Right forelimb (tissue), 1 donor: ENCODE data around the gene TMEM106B.
"Not testable (repeated sequence)": the region's sequence is repeated elsewhere in the genome, so short reads cannot be mapped to it uniquely, and the experiment has no call there.

Experiments used
- DNase-seq: peaks from one replicate; pipeline ENCODE4 v3.0.0-alpha.2; 2018

The TMEM106B gene

GRCh38 chr7:12211054-12211710 is at the start of gene TMEM106B:
Gene TMEM106B, plus strand, starts transcription at chr7:12211294. Its CDS starts 3,517 bp downstream, at chr7:12214811.
- peak; percentile 97 for DNase-seq

- DNase-seq = no peak
Observed at GRCh38 chr7:12162415-12163113, 48.5 kb upstream of the TMEM106B start.

- not testable (repeated sequence) for DNase-seq
Observed at GRCh38 chr7:12168065-12168464, 43.0 kb upstream of the TMEM106B start.

GRCh38 chr7:12169981-12170820 is 40.9 kb upstream of the TMEM106B start:
- not testable (repeated sequence) for DNase-seq

- no peak for DNase-seq
Observed at GRCh38 chr7:12173671-12174070, 37.4 kb upstream of the TMEM106B start.

GRCh38 chr7:12174931-12175330 is 36.2 kb upstream of the TMEM106B start:
- DNase-seq = no peak

- no peak for DNase-seq
Observed at GRCh38 chr7:12178317-12178716, 32.8 kb upstream of the TMEM106B start.

GRCh38 chr7:12194426-12194825 is 16.7 kb upstream of the TMEM106B start:
- DNase-seq = no peak

GRCh38 chr7:12196386-12196785 is 14.7 kb upstream of the TMEM106B start:
- no peak for DNase-seq

- DNase-seq = no peak
Observed at GRCh38 chr7:12199363-12199762, 11.7 kb upstream of the TMEM106B start.

GRCh38 chr7:12207046-12207445 is 4.0 kb upstream of the TMEM106B start:
- DNase-seq = no peak

GRCh38 chr7:12209221-12209620 is 1.9 kb upstream of the TMEM106B start:
- no peak for DNase-seq

- DNase-seq = no peak
Observed at GRCh38 chr7:12210179-12211053, 678 bp upstream of the TMEM106B start.

GRCh38 chr7:12211711-12212485 is 804 bp downstream of the TMEM106B start:
- DNase-seq = peak; percentile 41

GRCh38 chr7:12217311-12217710 is 6.2 kb downstream of the TMEM106B start:
- DNase-seq = no peak

GRCh38 chr7:12220389-12221046 is 9.4 kb downstream of the TMEM106B start:
- DNase-seq = no peak

- no peak for DNase-seq
Observed at GRCh38 chr7:12221414-12221813, 10.3 kb downstream of the TMEM106B start.

GRCh38 chr7:12222889-12223579 is 11.9 kb downstream of the TMEM106B start:
- DNase-seq = no peak

GRCh38 chr7:12225017-12225416 is 13.9 kb downstream of the TMEM106B start:
- DNase-seq = not testable (repeated sequence)

GRCh38 chr7:12226756-12227155 is 15.7 kb downstream of the TMEM106B start:
- DNase-seq = no peak

- no peak for DNase-seq
Observed at GRCh38 chr7:12228024-12228423, 16.9 kb downstream of the TMEM106B start.
